T-cell (primary cell): Measurements from ENCODE around the gene BACH1. TPM values are rescaled to one million over a fixed set of nuclear protein-coding genes. Genes with fewer than 3 reads are reported as not detected.

Experiments used
- ATAC-seq, 4 experiments: fragments of 200-7000 bp in 3 of 4; fragments of 150-1000 bp in 1 of 4; cut with Tn5 transposase; replicated peaks in 1 of 4; 1 replicate in 3 of 4; 2 replicates in 1 of 4; pipeline ENCODE4 v1.10.0; 2021; ENCODE audit warnings: moderate library complexity in 3 of 4, mild to moderate bottlenecking in 2 of 4, moderate number of reproducible peaks in 1 of 4
- CTCF ChIA-PET, 2 donors: fragments of 300-600 bp; sonication (Branson Sonifier 250); formaldehyde crosslinking; loops; one replicate each; lab custom pipeline; 2022; ENCODE audit warnings: antibody characterized with exemption in 2 of 2; lab: Charles Lee
- POLR2A ChIA-PET, 2 donors: fragments of 300-600 bp; sonication (Branson Sonifier 250); formaldehyde crosslinking; loops; one replicate each; lab custom pipeline; 2022; ENCODE audit warnings: antibody characterized with exemption in 2 of 2; lab: Charles Lee
- DNase-seq, 35 experiments: peaks; one replicate each; pipeline versions ENCODE4 v3.0.0 to v3.0.0-alpha.2; 2013 to 2023
- H3K27ac ChIP-seq: one replicate; pipeline ENCODE4 v1.5.1; 2013; ENCODE audit warnings: low read length
- H3K27me3 ChIP-seq, 2 experiments: replicated peaks in 1 of 2; 1 replicate in 1 of 2; 2 replicates in 1 of 2; pipeline versions ENCODE4 v1.6.1 to v1.7.0; 2013; ENCODE audit warnings: low read length in 1 of 2, mixed read lengths in 1 of 2; ENCODE audit not compliant: control insufficient read depth in 2 of 2, insufficient read depth in 2 of 2; ENCODE audit errors: extremely low read depth in 1 of 2
- H3K36me3 ChIP-seq, 2 donors: 1 replicate in 1 of 2; 2 replicates in 1 of 2; pipeline versions ENCODE4 v1.6.1 to v1.7.0; 2013; ENCODE audit warnings: low read length in 1 of 2; ENCODE audit not compliant: control insufficient read depth in 2 of 2, insufficient read depth in 1 of 2; ENCODE audit errors: extremely low read depth in 1 of 2
- H3K4me1 ChIP-seq, 2 experiments: 1 replicate in 1 of 2; 2 replicates in 1 of 2; pipeline versions ENCODE4 v1.6.1 to v1.7.0; 2013; ENCODE audit warnings: low read length in 2 of 2, mixed read lengths in 1 of 2; ENCODE audit not compliant: insufficient read depth in 2 of 2, control insufficient read depth in 1 of 2; ENCODE audit errors: extremely low read depth in 1 of 2
- H3K4me3 ChIP-seq, 2 donors: 1 replicate in 1 of 2; 2 replicates in 1 of 2; pipeline versions ENCODE4 v1.5.1 to v1.7.0; 2013; ENCODE audit warnings: mild to moderate bottlenecking in 2 of 2, low read length in 1 of 2, moderate library complexity in 1 of 2; ENCODE audit not compliant: control insufficient read depth in 1 of 2; ENCODE audit errors: extremely low read depth in 1 of 2
- H3K9me3 ChIP-seq: 2 replicates; pipeline ENCODE4 v1.7.0; 2013
- H3K27ac Mint-ChIP-seq, 2 donors: one replicate each; pipeline ENCODE4 v1.8.0; 2020 to 2021; ENCODE audit warnings: mild to moderate bottlenecking in 2 of 2, mixed read lengths in 2 of 2
- H3K27me3 Mint-ChIP-seq, 2 donors: one replicate each; pipeline ENCODE4 v1.8.0; 2021 to 2022; ENCODE audit warnings: mixed read lengths in 2 of 2
- H3K36me3 Mint-ChIP-seq: one replicate; pipeline ENCODE4 v1.8.0; 2021; ENCODE audit warnings: mixed read lengths
- H3K4me1 Mint-ChIP-seq, 3 donors: one replicate each; pipeline ENCODE4 v1.8.0; 2020 to 2022; ENCODE audit warnings: mixed read lengths in 3 of 3, mild to moderate bottlenecking in 1 of 3
- H3K4me3 Mint-ChIP-seq, 3 donors: one replicate each; pipeline ENCODE4 v1.8.0; 2020 to 2022; ENCODE audit warnings: mild to moderate bottlenecking in 3 of 3, mixed read lengths in 3 of 3, moderate library complexity in 3 of 3
- H3K9me3 Mint-ChIP-seq, 3 donors: one replicate each; pipeline ENCODE4 v1.8.0; 2020 to 2022; ENCODE audit warnings: mixed read lengths in 3 of 3
- WGBS: methylation state at CpG from one replicate; pipeline ENCODE4 v1.1.5; 2013; ENCODE audit warnings: missing lambda C conversion rate; ENCODE audit not compliant: insufficient coverage; 5-methylcytosine and 5-hydroxymethylcytosine counted together
- total RNA-seq, 35 experiments: library from RNA in 6 of 35; stranded (reverse) in 6 of 35; fragments of 120-200 nt in 1 of 35; gene quantifications; one replicate each; pipeline versions ENCODE4 v1.2.1 to v1.2.4 and lab custom pipeline; 2013 to 2026

Gene BACH1
- total RNA-seq, 5 donors from 2014 or later (not counting 1 experiment from before 2014, with no cell fraction given) = 42.9 to 54.8 (median 52.8) TPM

GRCh38 chr21:29360799-29361765 lies 62.4 kb downstream of the BACH1 start:
- POLR2A ChIA-PET = interaction anchor here in 1 of 2 donors (0.6 kb wide), 1 partner anchor 69 kb away, joined by 4 read pairs; no protein-coding TSS in a partner anchor
- peaks cover 15 to 18% (median 17%) of the 10 kb centered on the region in 3 donors for H3K4me1 Mint-ChIP-seq
- Histone ChIP-seq H3K27ac (no peak overlapping the region), H3K4me1 (peaks cover 0 to 3% of the 10 kb centered on the region in 2 experiments), H3K27me3 (no peaks in the 10 kb centered on the region), H3K9me3 (no peaks in the 10 kb centered on the region), H3K4me3 (no peak overlapping the region), H3K36me3 (no peaks in the 10 kb centered on the region)
- no peak overlapping the region for H3K27ac Mint-ChIP-seq
- peaks cover 35% of the 10 kb centered on the region for H3K36me3 Mint-ChIP-seq
- H3K27me3 Mint-ChIP-seq = no peaks in the 10 kb centered on the region
- ATAC-seq = peak in 1 of 4 experiments; percentile 39
- CTCF ChIA-PET = interaction anchor here (0.5 to 1.6 kb wide), 18 partner anchors 9 to 766 kb away, joined by 3 to 11 read pairs (median 4); no protein-coding TSS in a partner anchor
- no peaks in the 10 kb centered on the region for H3K9me3 Mint-ChIP-seq
- WGBS = 93% methylated on average over 2 of the region's 9 CpGs
- DNase-seq = peak in 7 of 35 experiments; percentile 4 to 36 (median 14)
- H3K4me3 Mint-ChIP-seq = no peak overlapping the region

DNA sequence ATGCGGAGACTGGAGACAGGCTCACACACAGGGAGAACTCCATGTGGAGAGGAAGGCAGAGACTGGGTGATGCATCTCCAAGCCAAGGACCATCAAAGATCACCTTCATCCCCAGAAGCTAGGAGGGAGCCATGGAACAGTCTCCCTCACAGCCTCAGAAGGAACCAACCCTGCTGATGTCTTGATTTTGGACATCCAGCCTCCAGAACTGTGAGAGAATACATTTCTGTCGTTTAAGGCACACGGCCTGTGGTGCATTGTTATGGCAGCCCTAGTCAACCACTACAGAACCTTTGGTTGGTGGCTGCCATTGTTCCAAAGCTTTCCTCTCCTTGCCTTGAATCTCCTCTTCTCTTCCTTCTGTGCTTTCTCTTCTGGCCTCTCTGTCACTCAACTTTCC lies 64.0 kb downstream of the BACH1 start:
- H3K9me3 Mint-ChIP-seq = no peaks in the 10 kb centered on the region
- no peak for ATAC-seq
- H3K27me3 ChIP-seq = no peaks in the 10 kb centered on the region
- H3K9me3 ChIP-seq = no peaks in the 10 kb centered on the region
- no peaks in the 10 kb centered on the region for H3K27me3 Mint-ChIP-seq
- peaks cover 0 to 3% of the 10 kb centered on the region in 2 experiments for H3K4me1 ChIP-seq
- H3K4me3 Mint-ChIP-seq = no peak overlapping the region
- peaks cover 36% of the 10 kb centered on the region for H3K36me3 Mint-ChIP-seq
- no peak for DNase-seq
- CTCF ChIA-PET = no interaction called here
- H3K27ac Mint-ChIP-seq = no peak overlapping the region
- POLR2A ChIA-PET = no interaction called here
- no peak overlapping the region for H3K4me3 ChIP-seq
- WGBS = no CpG with 5 or more reads among the region's 3 CpGs
- no peaks in the 10 kb centered on the region for H3K36me3 ChIP-seq
- H3K4me1 Mint-ChIP-seq = peaks cover 6 to 13% (median 8%) of the 10 kb centered on the region in 3 donors
- H3K27ac ChIP-seq = no peak overlapping the region

DNA sequence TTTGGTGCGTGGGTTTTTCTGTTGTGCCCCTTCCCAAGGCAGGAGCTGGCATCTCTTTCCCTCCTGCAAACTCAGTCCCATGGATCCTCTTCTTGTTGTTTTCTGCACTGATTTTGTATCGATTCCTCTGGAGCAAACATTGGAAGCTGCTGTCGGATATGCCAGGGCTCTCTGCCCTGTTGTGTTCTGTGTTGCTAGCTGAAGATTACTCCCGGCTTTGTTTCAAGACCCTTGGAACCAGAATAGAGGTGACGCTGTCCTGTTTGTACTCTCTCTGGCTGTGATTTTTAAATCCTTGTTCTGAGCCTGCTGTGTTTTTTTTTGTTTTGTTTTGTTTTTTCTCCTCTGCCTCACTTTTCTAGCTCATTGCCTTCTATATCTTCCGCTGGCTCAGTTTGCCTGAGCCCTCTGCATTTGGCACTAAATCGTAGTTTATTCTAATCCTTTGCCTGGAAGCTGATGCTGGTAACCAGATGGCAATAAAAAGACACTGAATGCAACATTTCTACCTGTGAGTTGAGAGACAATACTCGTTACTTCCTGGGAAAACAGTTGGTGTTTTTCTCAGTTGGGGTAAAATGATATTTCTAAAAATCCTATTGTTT lies 67.0 kb downstream of the BACH1 start:
- POLR2A ChIA-PET = no interaction called here
- H3K4me3 Mint-ChIP-seq = no peak overlapping the region
- no peak overlapping the region for H3K27ac ChIP-seq
- CTCF ChIA-PET = interaction anchor here in 1 of 2 donors (1.4 kb wide), 1 partner anchor 11 kb away, joined by 4 read pairs; no protein-coding TSS in a partner anchor
- H3K27ac Mint-ChIP-seq = no peak overlapping the region
- ATAC-seq = no peak
- H3K9me3 Mint-ChIP-seq = no peaks in the 10 kb centered on the region
- H3K27me3 Mint-ChIP-seq = no peaks in the 10 kb centered on the region
- H3K4me1 ChIP-seq = no peaks in the 10 kb centered on the region
- peaks cover 0 to 9% (median 3%) of the 10 kb centered on the region in 3 donors for H3K4me1 Mint-ChIP-seq
- 97% methylated on average over 6 of the region's 8 CpGs for WGBS
- H3K36me3 Mint-ChIP-seq = peaks cover 43% of the 10 kb centered on the region
- no peaks in the 10 kb centered on the region for H3K27me3 ChIP-seq
- DNase-seq = no peak
- no peaks in the 10 kb centered on the region for H3K36me3 ChIP-seq
- H3K9me3 ChIP-seq = no peaks in the 10 kb centered on the region
- H3K4me3 ChIP-seq = no peak overlapping the region

- ATAC-seq = no peak
These were observed 67.8 kb downstream of the BACH1 start for GRCh38 chr21:29366532-29366931.

DNA sequence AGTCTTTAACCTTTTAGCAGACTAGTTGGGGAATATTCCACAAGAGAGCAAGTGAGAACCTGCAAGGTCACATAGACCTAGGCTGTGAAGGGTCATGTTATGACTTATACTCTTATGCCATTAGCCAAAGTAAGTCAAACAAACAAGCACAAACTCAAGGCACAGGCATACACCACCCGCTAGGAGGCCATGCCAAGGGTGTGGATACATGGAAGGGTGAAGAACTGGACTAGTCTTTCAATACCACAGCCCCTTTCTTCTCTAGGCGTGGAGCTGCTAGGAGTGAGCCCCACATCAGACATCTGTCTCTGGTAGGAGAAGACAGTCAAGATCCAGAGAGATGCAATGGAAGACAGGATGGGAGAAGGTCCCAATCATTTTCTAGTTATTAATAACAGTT lies 68.6 kb downstream of the BACH1 start:
- H3K27ac Mint-ChIP-seq = no peak overlapping the region
- H3K27ac ChIP-seq = no peak overlapping the region
- H3K4me1 Mint-ChIP-seq = peaks cover 0 to 1% (median 0%) of the 10 kb centered on the region in 3 donors
- H3K36me3 ChIP-seq = no peaks in the 10 kb centered on the region
- DNase-seq = no peak
- no peak for ATAC-seq
- H3K4me1 ChIP-seq = no peaks in the 10 kb centered on the region
- H3K27me3 Mint-ChIP-seq = no peaks in the 10 kb centered on the region
- H3K4me3 ChIP-seq = no peak overlapping the region
- WGBS = no CpG with 5 or more reads among the region's 2 CpGs
- H3K36me3 Mint-ChIP-seq = peaks cover 39% of the 10 kb centered on the region
- POLR2A ChIA-PET = no interaction called here
- CTCF ChIA-PET = interaction anchor here (0.6 to 1.4 kb wide), 2 partner anchors 9 to 28 kb away, joined by 4 read pairs; no protein-coding TSS in a partner anchor
- no peaks in the 10 kb centered on the region for H3K9me3 ChIP-seq
- H3K27me3 ChIP-seq = no peaks in the 10 kb centered on the region
- H3K9me3 Mint-ChIP-seq = no peaks in the 10 kb centered on the region
- H3K4me3 Mint-ChIP-seq = no peak overlapping the region

More at GRCh38 chr21:29366532-29366931, 67.8 kb downstream of the BACH1 start:
- no peak overlapping the region for H3K27ac ChIP-seq
- H3K4me3 Mint-ChIP-seq = no peak overlapping the region
- H3K27ac Mint-ChIP-seq = no peak overlapping the region
- peaks cover 0 to 2% (median 2%) of the 10 kb centered on the region in 3 donors for H3K4me1 Mint-ChIP-seq
- peaks cover 41% of the 10 kb centered on the region for H3K36me3 Mint-ChIP-seq
- H3K36me3 ChIP-seq = no peaks in the 10 kb centered on the region
- no peaks in the 10 kb centered on the region for H3K27me3 Mint-ChIP-seq
- H3K4me1 ChIP-seq = no peaks in the 10 kb centered on the region
- H3K4me3 ChIP-seq = no peak overlapping the region
- DNase-seq = no peak
- ChIA-PET POLR2A (no interaction called here), CTCF (interaction anchor here in 1 of 2 donors (1.4 kb wide), 1 partner anchor 10 kb away, joined by 4 read pairs; no protein-coding TSS in a partner anchor)
- 100% methylated on average over 2 of the region's 3 CpGs for WGBS
- H3K9me3 Mint-ChIP-seq = no peaks in the 10 kb centered on the region
- no peaks in the 10 kb centered on the region for H3K9me3 ChIP-seq
- no peaks in the 10 kb centered on the region for H3K27me3 ChIP-seq

- H3K27me3 ChIP-seq = no peaks in the 10 kb centered on the region
- ATAC-seq = no peak
- H3K27ac Mint-ChIP-seq = no peak overlapping the region
- no peaks in the 10 kb centered on the region for H3K4me1 ChIP-seq
- no peaks in the 10 kb centered on the region for H3K9me3 Mint-ChIP-seq
- no peak overlapping the region for H3K4me3 Mint-ChIP-seq
- CTCF ChIA-PET = interaction anchor here (0.7 to 0.9 kb wide), 3 partner anchors 55 to 290 kb away, joined by 3 to 4 read pairs (median 3); no protein-coding TSS in a partner anchor
- peaks cover 0 to 5% (median 0%) of the 10 kb centered on the region in 3 donors for H3K4me1 Mint-ChIP-seq
- no peak overlapping the region for H3K27ac ChIP-seq
- peaks cover 32% of the 10 kb centered on the region for H3K36me3 Mint-ChIP-seq
- DNase-seq = no peak
- no peaks in the 10 kb centered on the region for H3K27me3 Mint-ChIP-seq
- no peaks in the 10 kb centered on the region for H3K36me3 ChIP-seq
- no peaks in the 10 kb centered on the region for H3K9me3 ChIP-seq
- no peak overlapping the region for H3K4me3 ChIP-seq
- POLR2A ChIA-PET = no interaction called here
- WGBS = 100% methylated on average over 3 of the region's 3 CpGs
These were observed 70.2 kb downstream of the BACH1 start for GRCh38 chr21:29368906-29369305.
